Amniotic stem cell (primary cell): ENCODE data around the gene STEAP1.
"Not testable (repeated sequence)": the region's sequence is repeated elsewhere in the genome, so short reads cannot be mapped to it uniquely, and the experiment has no call there.

Experiments
- DNase-seq: peaks from one replicate; lab custom pipeline; 2025; lab: John Stamatoyannopoulos, UW

Gene STEAP1

GRCh38 chr7:90173127-90173844, 19.0 kb downstream of the STEAP1 start:
- DNase-seq, result no peak

- no peak for DNase-seq
These were observed 21.4 kb downstream of the STEAP1 start for GRCh38 chr7:90175667-90176066.

GRCh38 chr7:90176195-90176594, 21.9 kb downstream of the STEAP1 start:
- DNase-seq, result no peak

- DNase-seq, result no peak
These were observed 23.9 kb downstream of the STEAP1 start for GRCh38 chr7:90178166-90178565.

- DNase-seq, result peak; percentile 34
These were observed 24.5 kb downstream of the STEAP1 start for GRCh38 chr7:90178679-90179278.

- DNase-seq, result no peak
These were observed 25.8 kb downstream of the STEAP1 start for GRCh38 chr7:90180011-90180585.

- DNase-seq, result no peak
These were observed 26.4 kb downstream of the STEAP1 start for GRCh38 chr7:90180649-90181048.

- no peak for DNase-seq
These were observed 27.2 kb downstream of the STEAP1 start for GRCh38 chr7:90181485-90181884.

- DNase-seq, result not testable (repeated sequence)
These were observed 32.0 kb downstream of the STEAP1 start for GRCh38 chr7:90186290-90186689.

- DNase-seq, result no peak
These were observed 33.3 kb downstream of the STEAP1 start for GRCh38 chr7:90187507-90188050.

GRCh38 chr7:90188281-90188680, 34.0 kb downstream of the STEAP1 start:
- no peak for DNase-seq

- DNase-seq, result no peak
These were observed 36.7 kb downstream of the STEAP1 start for GRCh38 chr7:90190995-90191394.

GRCh38 chr7:90191648-90192047, 37.4 kb downstream of the STEAP1 start:
- DNase-seq, result no peak

GRCh38 chr7:90192876-90193750, 38.8 kb downstream of the STEAP1 start:
- no peak for DNase-seq

GRCh38 chr7:90194911-90195809, 40.9 kb downstream of the STEAP1 start:
- DNase-seq, result no peak

GRCh38 chr7:90201500-90202195, 47.4 kb downstream of the STEAP1 start:
- no peak for DNase-seq

- no peak for DNase-seq
These were observed 53.7 kb downstream of the STEAP1 start for GRCh38 chr7:90207956-90208355.

- no peak for DNase-seq
These were observed 55.5 kb downstream of the STEAP1 start for GRCh38 chr7:90209776-90210175.

GRCh38 chr7:90210475-90210874, 56.2 kb downstream of the STEAP1 start:
- DNase-seq, result no peak

- DNase-seq, result no peak
These were observed 56.7 kb downstream of the STEAP1 start for GRCh38 chr7:90210981-90211380.
